K562 (cell line): ENCODE data around the gene SMARCA4. TPM values are rescaled to one million over a fixed set of nuclear protein-coding genes. Genes with fewer than 3 reads are reported as not detected.

ENCODE experiments used
- AFF1 ChIP-seq, 2 experiments: fragments of 450-650 bp; IDR thresholded peaks; 2 replicates each; pipeline ENCODE4 v1.6.1; 2018; ENCODE audit warnings: mild to moderate bottlenecking in 2 of 2, low read depth in 1 of 2; ENCODE audit not compliant: partially characterized antibody in 2 of 2
- BRCA1 ChIP-seq, 2 experiments: fragments of 450-650 bp in 1 of 2; sonication (generic) in 1 of 2; formaldehyde crosslinking in 1 of 2; IDR thresholded peaks; 2 replicates each; pipeline versions ENCODE4 v1.5.0 to v1.6.1; 2017 to 2020; ENCODE audit warnings: mild to moderate bottlenecking in 1 of 2, missing genetic modification reagents in 1 of 2
- ETS1 ChIP-seq: conservative IDR thresholded peaks from 2 replicates; pipeline ENCODE4 v1.6.1; 2011; ENCODE audit warnings: low read depth, mild to moderate bottlenecking, low read length; ENCODE audit not compliant: control insufficient read depth
- FOXA1 ChIP-seq: fragments of 450-650 bp; IDR thresholded peaks from 2 replicates; pipeline ENCODE4 v1.6.1; 2016; ENCODE audit warnings: mild to moderate bottlenecking, borderline replicate concordance
- GABPB2 ChIP-seq: fragments of 250-450 bp; sonication (Bioruptor Pico); conservative IDR thresholded peaks from 2 replicates; pipeline ENCODE4 v1.5.1; 2021; ENCODE audit warnings: mild to moderate bottlenecking
- NCOA4 ChIP-seq: fragments of 450-650 bp; IDR thresholded peaks from 2 replicates; pipeline ENCODE4 v1.6.1; 2018; ENCODE audit warnings: mild to moderate bottlenecking; ENCODE audit not compliant: partially characterized antibody
- NR4A1 ChIP-seq, 2 experiments: fragments of 250-450 bp in 1 of 2; fragments of 450-650 bp in 1 of 2; sonication (Bioruptor Pico) in 1 of 2; IDR thresholded peaks; 2 replicates each; pipeline versions ENCODE4 v1.4.0 to v1.6.1; 2016 to 2020; ENCODE audit warnings: mild to moderate bottlenecking in 2 of 2, missing compliant biosample characterization in 1 of 2, missing genetic modification characterization in 1 of 2, moderate library complexity in 1 of 2
- POLR2AphosphoS2 ChIP-seq: IDR thresholded peaks from 2 replicates; pipeline ENCODE4 v1.6.1; 2012; ENCODE audit warnings: low read length, improper control_type of control experiment
- POLR3A ChIP-seq: IDR thresholded peaks from 2 replicates; pipeline ENCODE4 v1.6.1; 2011; ENCODE audit warnings: borderline replicate concordance, mild to moderate bottlenecking, moderate library complexity; ENCODE audit not compliant: insufficient read length, insufficient read depth; ENCODE audit errors: extremely low read depth
- RBFOX2 ChIP-seq: fragments of 200-400 bp; formaldehyde crosslinking; IDR thresholded peaks from 2 replicates; pipeline ENCODE4 v1.6.1; 2017; ENCODE audit warnings: low read depth, mild to moderate bottlenecking, low read length, moderate library complexity
- TGIF2 ChIP-seq: sonication (generic); formaldehyde crosslinking; IDR thresholded peaks from 2 replicates; pipeline ENCODE4 v1.8.1; 2022; ENCODE audit warnings: mild to moderate bottlenecking, missing genetic modification reagents, moderate library complexity
- ZFX ChIP-seq: sonication (generic); formaldehyde crosslinking; IDR thresholded peaks from 2 replicates; pipeline ENCODE4 v1.8.0; 2022; ENCODE audit warnings: mild to moderate bottlenecking, missing genetic modification reagents, moderate library complexity
- polyA plus RNA-seq, 8 experiments: library from polyadenylated mRNA; depleted of rRNA in 4 of 8; stranded (reverse) in 5 of 8; unstranded in 3 of 8; fragments of >200 nt; fragmentation: Nextera tagmentation in 2 of 8; fragmentation: Illumina TruSeq in 1 of 8; extraction: Ambion mirVana in 2 of 8; extraction: Trizol in 1 of 8; gene quantifications; 2 replicates each; pipeline versions ENCODE4 v1.2.1 to v1.2.3, GENCODE V29; 2011 to 2014; ENCODE audit warnings: inconsistent platforms in 1 of 8, missing spikeins in 1 of 8
- total RNA-seq, 7 experiments: library from RNA; depleted of rRNA in 6 of 7; stranded (reverse); fragments of >200 nt in 6 of 7; fragmentation: Illumina TruSeq in 2 of 7; extraction: Trizol in 2 of 7; gene quantifications; 2 replicates each; pipeline versions ENCODE4 v1.2.1 to v1.2.3, GENCODE V29; 2011 to 2021; ENCODE audit warnings: low replicate concordance in 1 of 7
- TF ChIP-seq, protein P1 (sequence below): fragments of 450-650 bp; formaldehyde crosslinking; IDR thresholded peaks from 2 replicates; pipeline ENCODE4 v1.4.0; 2020; ENCODE audit warnings: mild to moderate bottlenecking, moderate library complexity

Gene SMARCA4
- total and polyA plus RNA-seq, 9 of the 15 experiments (the other 6 are each of a cell fraction or from before 2014, with no cell fraction given): 19.3 to 207 (median 52.1) TPM

DNA sequence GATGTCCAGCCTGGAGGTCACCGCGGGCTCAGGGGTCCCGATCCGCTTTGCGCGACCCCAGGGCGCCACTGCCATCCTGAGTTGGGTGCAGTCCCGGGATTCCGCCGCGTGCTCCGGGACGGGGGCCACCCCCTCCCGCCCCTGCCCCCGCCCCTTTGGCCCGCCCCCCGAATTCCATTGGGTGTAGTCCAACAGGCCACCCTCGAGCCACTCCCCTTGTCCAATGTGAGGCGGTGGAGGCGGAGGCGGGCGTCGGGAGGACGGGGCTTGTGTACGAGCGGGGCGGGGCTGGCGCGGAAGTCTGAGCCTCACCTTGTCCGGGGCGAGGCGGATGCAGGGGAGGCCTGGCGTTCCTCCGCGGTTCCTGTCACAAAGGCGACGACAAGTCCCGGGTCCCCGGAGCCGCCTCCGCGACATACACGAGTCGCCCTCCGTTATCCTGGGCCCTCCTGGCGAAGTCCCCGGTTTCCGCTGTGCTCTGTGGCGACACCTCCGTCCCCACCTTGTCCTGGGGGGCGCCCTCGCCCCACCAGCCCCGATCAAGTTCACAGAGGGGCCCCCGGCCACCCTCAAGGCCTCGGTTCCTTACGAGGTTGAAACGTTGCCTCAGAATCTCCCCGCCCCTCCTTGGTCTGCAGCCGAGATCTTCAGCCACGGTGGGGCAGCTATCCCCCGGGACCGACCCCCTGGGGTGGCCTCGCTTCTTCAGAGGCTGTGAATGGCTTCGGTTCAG lies 129.6 kb downstream of the SMARCA4 start (continued):
- TF ChIP-seq AFF1 (IDR thresholded peaks at IDR 0.05; ENCODE audit: low read depth in 1 of 2, partially characterized antibody in 2 of 2): no peak
- TF ChIP-seq ZFX (CRISPR knock-in tag): peak; percentile 61
- no peak for TF ChIP-seq NCOA4
- TF ChIP-seq GABPB2: no peak
- TF ChIP-seq TGIF2 (CRISPR knock-in tag): no peak
- TF ChIP-seq NR4A1 (CRISPR knock-in tag; IDR thresholded peaks at IDR 0.05): 0 out of 2 replicates have a peak, but pooled peaks have one; percentile 81
- no peak for TF ChIP-seq NR4A1 (tag; IDR thresholded peaks at IDR 0.05)
- TF ChIP-seq FOXA1: no peak
- TF ChIP-seq RBFOX2: peak; percentile 87
- TF ChIP-seq BRCA1 (IDR thresholded peaks at IDR 0.05): no peak
- TF ChIP-seq BRCA1 (CRISPR knock-in tag; IDR thresholded peaks at IDR 0.05): no peak
- TF ChIP-seq, protein P1, sequence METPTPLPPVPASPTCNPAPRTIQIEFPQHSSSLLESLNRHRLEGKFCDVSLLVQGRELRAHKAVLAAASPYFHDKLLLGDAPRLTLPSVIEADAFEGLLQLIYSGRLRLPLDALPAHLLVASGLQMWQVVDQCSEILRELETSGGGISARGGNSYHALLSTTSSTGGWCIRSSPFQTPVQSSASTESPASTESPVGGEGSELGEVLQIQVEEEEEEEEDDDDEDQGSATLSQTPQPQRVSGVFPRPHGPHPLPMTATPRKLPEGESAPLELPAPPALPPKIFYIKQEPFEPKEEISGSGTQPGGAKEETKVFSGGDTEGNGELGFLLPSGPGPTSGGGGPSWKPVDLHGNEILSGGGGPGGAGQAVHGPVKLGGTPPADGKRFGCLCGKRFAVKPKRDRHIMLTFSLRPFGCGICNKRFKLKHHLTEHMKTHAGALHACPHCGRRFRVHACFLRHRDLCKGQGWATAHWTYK: 0 out of 2 replicates have a peak, but pooled peaks have one; percentile 19
- TF ChIP-seq ETS1: peak; percentile 88; the same call in 1 of the 2 replicates
- peak; percentile 39; the same call in 1 of the 2 replicates for TF ChIP-seq POLR2AphosphoS2
- no peak for TF ChIP-seq POLR3A
- TF ChIP-seq, all 486 proteins: peak for 115
